NCI-H226 (cell line): Measurements from ENCODE around the gene PRKN.

ENCODE experiments used
- DNase-seq: peaks from one replicate; pipeline ENCODE4 v3.0.0-alpha.2; 2015

Gene PRKN

GRCh38 chr6:161422710-161423680, 1304.6 kb downstream of the PRKN start:
- DNase-seq, result no peak

- DNase-seq, result peak; percentile 45
Measured at GRCh38 chr6:161418463-161418945, 1309.1 kb downstream of the PRKN start.

GRCh38 chr6:161417717-161418462, 1309.7 kb downstream of the PRKN start:
- peak; percentile 35 for DNase-seq

GRCh38 chr6:161415302-161415855, 1312.2 kb downstream of the PRKN start:
- DNase-seq, result no peak

- no peak for DNase-seq
Measured at GRCh38 chr6:161414707-161415106, 1312.9 kb downstream of the PRKN start.

GRCh38 chr6:161414180-161414579, 1313.4 kb downstream of the PRKN start:
- no peak for DNase-seq

GRCh38 chr6:161413355-161413771, 1314.2 kb downstream of the PRKN start:
- DNase-seq, result no peak

- no peak for DNase-seq
Measured at GRCh38 chr6:161412795-161413194, 1314.8 kb downstream of the PRKN start.

GRCh38 chr6:161411265-161411944, 1316.2 kb downstream of the PRKN start:
- peak; percentile 46 for DNase-seq

- DNase-seq, result no peak
Measured at GRCh38 chr6:161410736-161411135, 1316.8 kb downstream of the PRKN start.

- DNase-seq, result no peak
Measured at GRCh38 chr6:161410076-161410475, 1317.5 kb downstream of the PRKN start.

GRCh38 chr6:161409353-161409752, 1318.2 kb downstream of the PRKN start:
- DNase-seq, result no peak

GRCh38 chr6:161408041-161408440, 1319.5 kb downstream of the PRKN start:
- DNase-seq, result no peak

- DNase-seq, result peak; percentile 65
Measured at GRCh38 chr6:161407581-161407980, 1320.0 kb downstream of the PRKN start.

GRCh38 chr6:161407115-161407514, 1320.5 kb downstream of the PRKN start:
- no peak for DNase-seq

GRCh38 chr6:161406646-161407045, 1320.9 kb downstream of the PRKN start:
- DNase-seq, result peak; percentile 85

GRCh38 chr6:161405418-161405817, 1322.1 kb downstream of the PRKN start:
- DNase-seq, result no peak

- DNase-seq, result no peak
Measured at GRCh38 chr6:161403717-161404116, 1323.8 kb downstream of the PRKN start.

GRCh38 chr6:161401587-161402309, 1325.8 kb downstream of the PRKN start:
- DNase-seq, result no peak

GRCh38 chr6:161400671-161401070, 1326.9 kb downstream of the PRKN start:
- no peak for DNase-seq

GRCh38 chr6:161396539-161396938, 1331.0 kb downstream of the PRKN start:
- DNase-seq, result no peak

- no peak for DNase-seq
Measured at GRCh38 chr6:161395716-161396231, 1331.8 kb downstream of the PRKN start.
